Central memory CD8-positive, alpha-beta T cell (primary cell): Measurements from ENCODE around the gene NRP2.

Experiments
- ATAC-seq: fragments of 150-1000 bp; cut with Tn5 transposase; replicated peaks from 2 replicates; pipeline ENCODE4 v1.10.0; 2022; ENCODE audit warnings: mild to moderate bottlenecking, moderate FRiP score, moderate number of reproducible peaks; ENCODE audit not compliant: poor library complexity, severe bottlenecking; ENCODE audit errors: extremely low read depth
- DNase-seq, 2 donors: peaks; one replicate each; pipeline ENCODE4 v3.0.0; 2021; ENCODE audit warnings: low spot score in 2 of 2
- H3K27ac Mint-ChIP-seq: one replicate; pipeline ENCODE4 v1.8.0; 2022; ENCODE audit warnings: low read depth, mild to moderate bottlenecking, moderate library complexity, mixed read lengths
- H3K27me3 Mint-ChIP-seq: one replicate; pipeline ENCODE4 v1.8.0; 2022; ENCODE audit warnings: mixed read lengths
- H3K36me3 Mint-ChIP-seq: one replicate; pipeline ENCODE4 v1.8.0; 2022; ENCODE audit warnings: mild to moderate bottlenecking, moderate library complexity, mixed read lengths; ENCODE audit not compliant: insufficient read depth
- H3K4me1 Mint-ChIP-seq: one replicate; pipeline ENCODE4 v1.8.0; 2022; ENCODE audit warnings: mixed read lengths
- H3K4me3 Mint-ChIP-seq: one replicate; pipeline ENCODE4 v1.8.0; 2022; ENCODE audit warnings: mild to moderate bottlenecking, moderate library complexity, mixed read lengths
- H3K9me3 Mint-ChIP-seq: one replicate; pipeline ENCODE4 v1.8.0; 2022; ENCODE audit warnings: mixed read lengths

NRP2 gene

DNA sequence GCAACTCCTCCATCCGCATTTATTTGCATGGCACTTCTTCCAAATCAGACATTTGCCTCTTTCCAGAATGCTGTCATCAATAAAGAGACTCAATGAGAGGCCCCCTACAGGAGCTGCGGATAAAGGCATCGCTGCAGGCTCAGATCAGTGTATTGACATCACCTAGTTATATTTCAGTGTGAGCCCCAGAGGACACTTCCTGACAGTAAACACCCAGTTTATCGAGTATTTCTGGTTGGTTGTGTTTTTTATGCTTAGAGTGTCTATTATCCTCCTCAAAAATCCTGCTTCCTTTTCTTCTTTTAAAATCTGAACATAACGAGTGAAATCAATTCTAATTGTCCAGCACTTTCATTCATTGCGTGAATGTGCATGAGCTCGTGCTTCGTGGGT, 38.8 kb downstream of the NRP2 start:
- Mint-ChIP-seq H3K4me3 (no peak overlapping the region), H3K27me3 (peaks cover 21% of the 10 kb centered on the region), H3K4me1 (no peaks in the 10 kb centered on the region), H3K9me3 (no peaks in the 10 kb centered on the region), H3K27ac (no peak overlapping the region), H3K36me3 (no peaks in the 10 kb centered on the region)
- ATAC-seq (no peak), DNase-seq (no peak)

DNA sequence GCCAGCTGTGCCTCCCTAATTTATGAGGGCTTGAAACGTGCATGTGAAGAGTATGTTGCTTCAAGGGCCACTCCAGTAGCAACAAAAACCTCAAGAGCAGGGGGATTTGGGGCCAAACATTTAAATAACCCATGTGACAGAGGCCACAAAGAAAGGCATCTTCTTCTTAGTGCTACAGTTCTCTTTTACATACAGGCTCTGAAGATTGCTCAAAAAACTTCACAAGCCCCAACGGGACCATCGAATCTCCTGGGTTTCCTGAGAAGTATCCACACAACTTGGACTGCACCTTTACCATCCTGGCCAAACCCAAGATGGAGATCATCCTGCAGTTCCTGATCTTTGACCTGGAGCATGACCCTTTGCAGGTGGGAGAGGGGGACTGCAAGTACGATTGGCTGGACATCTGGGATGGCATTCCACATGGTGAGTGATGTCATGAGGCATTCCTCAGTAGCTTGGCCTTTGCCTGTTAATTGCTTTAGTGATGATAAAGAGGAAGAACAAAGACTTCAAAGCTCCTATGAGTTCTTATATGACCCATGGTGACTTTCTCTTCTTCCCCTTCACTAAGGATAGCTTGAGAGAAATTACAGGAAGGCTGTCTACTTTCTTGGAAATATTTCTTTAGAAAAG, 40.1 kb downstream of the NRP2 start:
- Mint-ChIP-seq H3K27ac (no peak overlapping the region), H3K4me1 (no peaks in the 10 kb centered on the region), H3K9me3 (no peaks in the 10 kb centered on the region), H3K4me3 (no peak overlapping the region), H3K27me3 (peaks cover 14% of the 10 kb centered on the region), H3K36me3 (no peaks in the 10 kb centered on the region)
- ATAC-seq, result no peak
- DNase-seq, result no peak

DNA sequence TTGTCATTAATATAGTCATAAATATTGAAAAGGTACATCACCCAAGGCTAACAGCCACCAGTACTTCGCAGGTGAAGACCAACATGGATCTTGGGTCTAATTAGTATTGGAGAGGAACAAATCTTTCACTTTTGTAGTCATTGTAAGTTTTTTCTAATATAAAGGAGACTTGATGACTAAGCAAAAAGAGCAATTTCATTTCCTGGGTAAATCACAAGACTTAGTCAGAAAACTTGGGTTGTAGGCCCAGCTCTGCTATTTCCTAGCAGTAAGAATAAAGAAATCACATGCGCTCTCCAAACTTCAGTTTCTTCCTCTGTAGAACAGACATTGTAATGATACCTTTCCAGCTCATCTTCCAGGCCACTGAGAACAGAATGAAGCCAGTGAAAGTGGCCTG, 40.9 kb downstream of the NRP2 start:
- DNase-seq (no peak), ATAC-seq (no peak)
- no peaks in the 10 kb centered on the region for H3K4me1 Mint-ChIP-seq
- no peak overlapping the region for H3K27ac Mint-ChIP-seq
- H3K27me3 Mint-ChIP-seq, result peaks cover 14% of the 10 kb centered on the region
- no peaks in the 10 kb centered on the region for H3K9me3 Mint-ChIP-seq
- H3K36me3 Mint-ChIP-seq, result no peaks in the 10 kb centered on the region
- no peak overlapping the region for H3K4me3 Mint-ChIP-seq

DNA sequence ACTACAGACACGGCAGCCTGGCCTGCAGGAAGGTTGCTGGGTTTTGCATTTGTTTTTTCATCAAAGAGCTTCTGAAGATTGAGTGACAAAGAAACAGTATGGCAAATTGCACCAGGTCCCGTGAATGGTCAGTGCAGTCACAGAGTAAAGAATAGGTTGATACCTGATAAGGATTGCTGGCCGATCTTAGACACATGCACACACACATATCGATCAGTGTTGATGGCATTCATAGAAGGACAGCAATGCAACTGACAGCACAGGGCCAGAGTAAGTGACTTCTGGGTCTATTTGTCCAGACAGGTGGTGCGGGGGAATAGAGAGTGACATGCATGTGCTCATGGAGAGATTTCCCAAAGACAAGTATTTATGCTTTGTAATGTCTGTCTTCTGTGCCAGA, 42.8 kb downstream of the NRP2 start:
- Mint-ChIP-seq H3K27me3 (peaks cover 20% of the 10 kb centered on the region), H3K4me3 (no peak overlapping the region), H3K4me1 (no peaks in the 10 kb centered on the region), H3K27ac (no peak overlapping the region), H3K9me3 (no peaks in the 10 kb centered on the region), H3K36me3 (no peaks in the 10 kb centered on the region)
- no peak for DNase-seq
- ATAC-seq, result no peak

DNA sequence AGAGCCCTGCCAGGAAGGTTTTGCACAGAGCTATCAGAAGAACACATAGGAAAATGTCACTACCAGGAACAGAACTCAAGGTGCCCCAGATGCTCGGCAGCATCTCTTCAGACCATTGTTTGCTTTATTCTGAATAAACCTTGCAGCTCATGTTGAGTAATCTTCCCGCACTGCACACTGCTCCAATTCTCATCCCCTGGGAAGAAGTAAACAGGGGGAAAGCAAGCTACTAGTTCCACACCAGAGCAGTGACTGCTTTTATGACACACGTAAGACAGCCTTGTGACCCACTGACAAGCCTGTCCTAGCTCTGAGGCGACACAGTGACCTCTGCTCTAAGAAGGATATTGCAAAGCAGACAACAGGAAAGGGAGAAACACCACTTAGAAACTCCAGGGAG, 44.2 kb downstream of the NRP2 start:
- H3K4me1 Mint-ChIP-seq, result no peaks in the 10 kb centered on the region
- H3K27ac Mint-ChIP-seq, result no peak overlapping the region
- ATAC-seq, result no peak
- H3K9me3 Mint-ChIP-seq, result no peaks in the 10 kb centered on the region
- H3K4me3 Mint-ChIP-seq, result no peak overlapping the region
- H3K36me3 Mint-ChIP-seq, result no peaks in the 10 kb centered on the region
- H3K27me3 Mint-ChIP-seq, result peaks cover 20% of the 10 kb centered on the region
- DNase-seq, result no peak

DNA sequence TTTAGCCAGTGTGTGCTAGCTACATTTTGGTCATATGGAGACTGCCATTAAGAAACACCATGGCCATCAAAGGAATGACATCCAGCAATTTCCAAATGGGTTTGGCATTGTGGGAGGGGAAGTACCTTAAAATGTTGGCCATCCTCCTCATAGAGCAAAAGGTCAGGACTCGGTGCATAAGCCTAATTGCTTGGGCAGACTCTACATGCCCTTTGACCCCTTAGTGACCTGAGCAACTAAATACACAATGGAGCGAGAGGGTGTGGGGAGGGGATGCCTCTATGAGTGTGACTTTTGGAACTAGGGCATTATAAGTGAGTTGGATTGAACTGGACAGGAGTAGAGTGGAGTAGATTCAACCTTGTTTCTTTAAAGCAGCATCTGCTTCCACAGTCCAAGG, 44.9 kb downstream of the NRP2 start:
- ATAC-seq (no peak), DNase-seq (no peak)
- Mint-ChIP-seq H3K36me3 (no peaks in the 10 kb centered on the region), H3K27ac (no peak overlapping the region), H3K4me3 (no peak overlapping the region), H3K27me3 (peaks cover 20% of the 10 kb centered on the region), H3K4me1 (no peaks in the 10 kb centered on the region), H3K9me3 (no peaks in the 10 kb centered on the region)

DNA sequence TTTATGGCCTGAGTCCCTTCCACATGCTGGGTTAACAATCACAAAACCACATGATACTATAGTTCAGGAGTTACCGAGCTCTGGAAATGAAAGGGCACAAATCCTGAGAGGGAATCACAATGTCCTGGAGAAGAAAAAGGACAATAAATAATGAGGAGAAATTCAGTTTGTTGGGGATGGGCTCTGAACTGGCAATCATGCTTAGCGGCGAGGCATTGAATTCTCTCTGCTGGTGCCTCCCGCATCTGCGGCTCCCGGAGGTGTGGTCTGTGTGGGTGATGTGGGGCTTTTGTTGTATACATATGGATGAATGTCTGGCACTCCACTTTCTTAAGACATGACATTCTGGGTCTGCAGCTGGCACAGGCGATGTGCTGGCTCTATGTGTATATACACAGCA, 46.1 kb downstream of the NRP2 start:
- Mint-ChIP-seq H3K36me3 (no peaks in the 10 kb centered on the region), H3K27me3 (peaks cover 24% of the 10 kb centered on the region), H3K4me3 (no peak overlapping the region), H3K4me1 (no peaks in the 10 kb centered on the region), H3K9me3 (no peaks in the 10 kb centered on the region), H3K27ac (no peak overlapping the region)
- ATAC-seq (no peak), DNase-seq (no peak)

DNA sequence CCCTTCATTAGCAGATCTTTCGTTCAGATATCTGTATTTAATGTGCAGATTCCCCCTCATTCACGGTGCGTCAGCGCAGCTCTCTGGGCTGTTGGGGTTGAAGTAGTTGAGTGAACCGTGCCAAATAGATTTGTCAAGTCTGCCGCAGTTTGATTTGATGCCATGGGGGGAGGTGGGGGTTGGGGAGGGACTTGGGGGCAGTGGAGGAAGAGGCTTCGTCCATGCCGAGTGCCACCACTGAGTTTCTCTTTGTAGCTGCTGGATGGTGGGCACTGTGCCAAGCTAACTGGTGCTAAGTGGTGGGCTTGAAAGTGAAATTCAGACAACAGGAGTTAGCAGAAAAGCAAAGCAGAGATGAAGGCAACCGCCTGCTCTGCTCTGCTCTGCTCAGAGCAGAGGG, 47.9 kb downstream of the NRP2 start:
- Mint-ChIP-seq H3K9me3 (no peaks in the 10 kb centered on the region), H3K4me3 (no peak overlapping the region), H3K27ac (no peak overlapping the region), H3K36me3 (no peaks in the 10 kb centered on the region), H3K4me1 (no peaks in the 10 kb centered on the region), H3K27me3 (peaks cover 33% of the 10 kb centered on the region)
- no peak for DNase-seq
- ATAC-seq, result no peak

DNA sequence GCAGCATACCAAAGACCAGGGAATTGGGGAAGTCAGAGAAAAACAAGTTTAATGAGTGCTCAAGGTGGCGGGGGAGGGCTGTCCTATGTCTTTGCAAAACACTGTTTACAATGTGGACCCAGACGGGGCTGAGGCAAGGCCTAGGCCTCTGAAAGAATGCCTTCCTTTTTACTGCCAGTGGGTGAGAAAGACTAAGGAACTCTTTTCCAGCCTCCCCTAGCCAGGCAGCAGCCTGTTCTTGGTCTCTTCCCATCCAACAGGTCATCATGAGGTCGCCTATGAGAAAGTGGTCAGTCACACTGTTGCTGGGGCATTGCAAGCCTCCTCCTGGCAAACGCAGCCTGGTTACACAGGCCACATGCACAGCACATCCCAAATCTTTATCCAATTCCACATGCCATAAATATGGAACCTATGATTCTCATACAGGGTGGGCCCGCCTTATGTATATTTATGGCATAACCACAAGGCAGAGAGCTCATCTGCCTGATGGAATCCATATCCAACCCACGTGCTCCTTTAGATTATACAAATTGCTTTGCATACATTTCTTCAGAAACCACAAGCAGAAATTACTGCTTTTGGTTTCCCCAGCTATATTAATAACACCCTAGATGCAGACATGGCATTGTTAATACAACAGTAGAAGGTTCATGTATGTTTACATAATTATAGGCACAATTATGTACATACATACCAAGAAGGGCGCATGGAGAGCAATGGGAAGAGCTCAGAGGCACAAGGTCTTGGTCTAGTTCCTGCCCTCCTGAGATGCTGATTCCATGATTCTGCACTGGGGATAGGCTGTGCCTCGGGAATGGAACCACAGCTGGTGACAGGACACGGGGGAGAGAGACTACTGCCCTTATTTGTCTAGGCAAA, 48.6 kb downstream of the NRP2 start:
- Mint-ChIP-seq H3K4me3 (no peak overlapping the region), H3K27ac (no peak overlapping the region), H3K9me3 (no peaks in the 10 kb centered on the region), H3K27me3 (peaks cover 33% of the 10 kb centered on the region), H3K4me1 (no peaks in the 10 kb centered on the region), H3K36me3 (no peaks in the 10 kb centered on the region)
- no peak for DNase-seq
- no peak for ATAC-seq

DNA sequence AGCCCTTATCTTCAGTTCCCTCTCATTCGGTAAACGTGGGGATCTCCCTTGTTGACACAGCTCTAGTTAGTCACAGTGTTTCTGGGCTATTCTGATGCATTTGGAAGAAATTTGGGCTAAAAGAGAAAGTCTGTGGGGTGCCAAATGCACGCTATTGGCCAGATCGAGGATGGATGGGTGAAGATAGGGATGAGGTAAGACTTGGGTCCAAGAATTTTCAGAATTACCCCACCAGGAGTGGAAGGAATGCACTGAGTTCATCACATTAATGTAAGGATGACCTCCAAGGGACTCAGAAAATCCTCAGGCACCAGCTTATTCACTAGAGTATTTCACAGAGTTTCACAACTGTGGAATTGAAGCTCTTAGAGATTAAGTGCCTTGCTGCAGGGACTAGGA, 49.3 kb downstream of the NRP2 start:
- H3K9me3 Mint-ChIP-seq, result no peaks in the 10 kb centered on the region
- H3K4me1 Mint-ChIP-seq, result no peaks in the 10 kb centered on the region
- no peak for DNase-seq

DNA sequence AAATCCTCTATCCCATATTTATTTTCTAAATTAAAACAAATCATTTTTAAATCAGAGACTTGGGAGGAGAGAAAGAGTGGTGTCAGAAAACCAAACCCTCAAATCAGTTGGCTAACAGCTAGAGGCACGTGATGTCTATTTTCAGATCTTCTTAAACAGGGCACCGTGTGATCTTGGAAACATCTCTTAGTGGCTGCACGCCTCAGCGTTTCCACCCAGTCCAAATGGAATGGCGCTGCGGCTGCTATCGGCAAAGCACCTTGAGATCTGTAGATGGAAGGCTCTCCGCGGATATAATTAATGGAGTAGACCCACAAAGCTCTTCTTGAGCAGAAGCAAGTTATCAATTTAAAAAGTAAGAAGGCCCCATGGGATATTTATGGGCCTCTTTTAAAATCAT, 50.0 kb downstream of the NRP2 start:
- Mint-ChIP-seq H3K27ac (no peak overlapping the region), H3K4me3 (no peak overlapping the region), H3K4me1 (no peaks in the 10 kb centered on the region), H3K9me3 (no peaks in the 10 kb centered on the region), H3K27me3 (peaks cover 31% of the 10 kb centered on the region), H3K36me3 (no peaks in the 10 kb centered on the region)
- no peak for DNase-seq
- no peak for ATAC-seq

More for the DNA sequence above, 49.3 kb downstream of the NRP2 start:
- H3K27me3 Mint-ChIP-seq, result peaks cover 33% of the 10 kb centered on the region
- no peak overlapping the region for H3K4me3 Mint-ChIP-seq
- no peak overlapping the region for H3K27ac Mint-ChIP-seq
- no peak for ATAC-seq
- no peaks in the 10 kb centered on the region for H3K36me3 Mint-ChIP-seq

DNA sequence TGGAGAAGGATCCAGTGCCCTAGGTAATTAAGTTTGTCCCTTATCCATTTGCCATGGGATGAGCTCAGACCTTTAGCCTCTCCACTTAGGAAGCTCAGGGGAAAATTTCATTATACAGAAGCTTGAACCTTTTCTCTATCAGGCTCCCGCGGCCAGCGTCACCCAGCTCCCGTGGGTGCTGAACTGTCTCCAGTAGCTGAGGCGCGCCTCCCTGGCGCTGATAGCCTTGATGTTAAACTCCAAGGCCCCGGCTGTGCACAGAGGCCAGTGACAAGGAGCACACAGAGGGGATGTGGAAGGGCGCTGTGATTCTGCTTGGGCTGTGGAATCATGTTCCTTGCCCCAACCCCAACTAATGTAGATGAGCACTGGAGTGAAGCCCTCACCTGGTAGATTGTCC, 50.8 kb downstream of the NRP2 start:
- no peak for DNase-seq
- Mint-ChIP-seq H3K9me3 (no peaks in the 10 kb centered on the region), H3K27ac (no peak overlapping the region), H3K36me3 (no peaks in the 10 kb centered on the region), H3K27me3 (peaks cover 25% of the 10 kb centered on the region), H3K4me3 (no peak overlapping the region), H3K4me1 (no peaks in the 10 kb centered on the region)
- no peak for ATAC-seq

DNA sequence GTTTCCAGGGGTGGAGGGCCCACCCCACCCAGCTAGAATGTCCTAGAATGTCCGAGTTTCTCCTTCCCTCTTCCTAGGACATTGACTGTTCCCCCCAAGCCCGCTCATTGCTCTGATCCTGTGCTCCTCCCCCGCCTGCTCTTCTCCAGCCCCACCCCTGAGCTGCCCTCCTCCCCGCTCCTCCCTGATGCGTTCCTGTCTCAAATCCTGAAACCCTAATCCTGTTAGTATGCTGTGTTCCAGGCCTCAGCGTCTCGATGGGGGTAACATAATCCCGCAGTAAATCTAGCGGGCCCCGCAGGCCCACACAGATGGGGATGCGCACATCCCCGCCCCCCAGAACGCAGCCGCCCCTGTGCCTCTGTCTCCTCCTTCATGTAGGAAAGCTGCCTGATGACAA, 51.3 kb downstream of the NRP2 start:
- H3K36me3 Mint-ChIP-seq, result no peaks in the 10 kb centered on the region
- no peak overlapping the region for H3K4me3 Mint-ChIP-seq
- ATAC-seq (no peak), DNase-seq (no peak)
- no peaks in the 10 kb centered on the region for H3K4me1 Mint-ChIP-seq
- no peak overlapping the region for H3K27ac Mint-ChIP-seq
- peaks cover 25% of the 10 kb centered on the region for H3K27me3 Mint-ChIP-seq
- H3K9me3 Mint-ChIP-seq, result no peaks in the 10 kb centered on the region
